ENCODE results near the gene ASB2. TPM values are rescaled to one million over a fixed set of nuclear protein-coding genes. Genes with fewer than 3 reads are reported as not detected.

ASB2 gene
- total and polyA plus RNA-seq, 2 of the 13 experiments (the other 11 are each of a cell fraction or from before 2014, with no cell fraction given), result 0.82 to 4.1 TPM

DNA sequence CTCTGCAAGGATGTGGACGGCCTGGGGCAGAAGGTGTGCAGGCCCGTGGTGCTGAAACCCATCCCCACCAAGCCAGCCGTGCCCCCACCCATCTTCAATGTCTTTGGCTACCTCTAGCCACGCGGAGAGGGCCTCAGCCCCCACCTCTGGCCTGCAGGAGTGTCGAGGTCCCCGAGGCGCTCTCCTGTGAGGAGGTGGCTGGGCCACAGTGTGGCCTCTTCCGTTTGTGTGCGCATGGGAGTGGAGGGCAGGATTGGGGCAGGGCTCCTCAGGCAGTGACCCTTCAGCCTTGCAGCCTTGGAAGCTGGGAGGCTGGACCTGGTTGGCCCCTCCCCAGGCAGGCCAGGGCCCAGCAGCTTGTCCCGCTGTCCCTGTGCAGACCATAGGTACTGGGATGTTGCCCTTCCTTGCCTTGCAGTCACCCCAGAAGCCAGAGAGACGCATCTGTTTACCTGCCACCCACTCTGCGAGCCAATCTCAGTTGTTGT lies 47.3 kb downstream of the ASB2 start:
- no peaks in the 10 kb centered on the region for H3K9me3 ChIP-seq (ENCODE audit: low read length)
- no peak overlapping the region for H3K4me2 ChIP-seq (ENCODE audit: low read depth, low read length)
- FAIRE-seq (no peak), DNase-seq (ENCODE audit: low spot score) (no peak), ATAC-seq (no peak; the same call in 2 of the 3 replicates)
- no peaks in the 10 kb centered on the region for H4K20me1 ChIP-seq (ENCODE audit: insufficient read depth, low read length)
- in situ Hi-C loops (cut with HindIII; ENCODE audit: extremely low pct_ligation_motif_present, low pct_unique_long_range_greater_than_20kb) (no loop called here), intact Hi-C loops (cut with micrococcal nuclease; ENCODE audit: unreplicated experiment) (no loop called here)
- H3K79me2 ChIP-seq (ENCODE audit: insufficient read depth, low read length), result no peaks in the 10 kb centered on the region
- no peak overlapping the region for H3K4me3 ChIP-seq (replicated peaks in 1 of 3; ENCODE audit: insufficient read depth in 1 of 3, low read depth in 2 of 3, low read length in 3 of 3)
- H3K27ac ChIP-seq (ENCODE audit: extremely low read length, insufficient read depth, low read length), result no peak overlapping the region
- H3K36me3 ChIP-seq (replicated peaks in 1 of 2; ENCODE audit: control insufficient read depth in 1 of 2, insufficient read depth in 2 of 2, low read length in 2 of 2), result no peaks in the 10 kb centered on the region
- H3K9ac ChIP-seq (ENCODE audit: insufficient read depth, low read depth, low read length), result no peak overlapping the region
- ChIA-PET CTCF (ENCODE audit: low intra/inter-chr PET ratio, low total read pairs) (no interaction called here), POLR2A (no interaction called here)
- no peak overlapping the region for H2AFZ ChIP-seq (ENCODE audit: low read length)
- H3K27me3 ChIP-seq (ENCODE audit: control insufficient read depth in 1 of 2, insufficient read depth in 2 of 2, low read length in 2 of 2), result peaks cover 3 to 15% of the 10 kb centered on the region in 2 experiments; a peak in 2 of 5 replicates
- WGBS (ENCODE audit: low lambda C conversion rate), result 36% methylated on average over 5 of the region's 13 CpGs
- no TSS peak for BruUV-seq (replicated peaks)
- peaks cover 20% of the 10 kb centered on the region for H3K4me1 ChIP-seq (ENCODE audit: insufficient read depth, low read length)
- TF ChIP-seq ZNF572 (CRISPR knock-in tag; IDR thresholded peaks at IDR 0.05) (no peak), ZBTB21 (CRISPR knock-in tag; IDR thresholded peaks at IDR 0.05) (no peak)
- TF ChIP-seq, protein P1, sequence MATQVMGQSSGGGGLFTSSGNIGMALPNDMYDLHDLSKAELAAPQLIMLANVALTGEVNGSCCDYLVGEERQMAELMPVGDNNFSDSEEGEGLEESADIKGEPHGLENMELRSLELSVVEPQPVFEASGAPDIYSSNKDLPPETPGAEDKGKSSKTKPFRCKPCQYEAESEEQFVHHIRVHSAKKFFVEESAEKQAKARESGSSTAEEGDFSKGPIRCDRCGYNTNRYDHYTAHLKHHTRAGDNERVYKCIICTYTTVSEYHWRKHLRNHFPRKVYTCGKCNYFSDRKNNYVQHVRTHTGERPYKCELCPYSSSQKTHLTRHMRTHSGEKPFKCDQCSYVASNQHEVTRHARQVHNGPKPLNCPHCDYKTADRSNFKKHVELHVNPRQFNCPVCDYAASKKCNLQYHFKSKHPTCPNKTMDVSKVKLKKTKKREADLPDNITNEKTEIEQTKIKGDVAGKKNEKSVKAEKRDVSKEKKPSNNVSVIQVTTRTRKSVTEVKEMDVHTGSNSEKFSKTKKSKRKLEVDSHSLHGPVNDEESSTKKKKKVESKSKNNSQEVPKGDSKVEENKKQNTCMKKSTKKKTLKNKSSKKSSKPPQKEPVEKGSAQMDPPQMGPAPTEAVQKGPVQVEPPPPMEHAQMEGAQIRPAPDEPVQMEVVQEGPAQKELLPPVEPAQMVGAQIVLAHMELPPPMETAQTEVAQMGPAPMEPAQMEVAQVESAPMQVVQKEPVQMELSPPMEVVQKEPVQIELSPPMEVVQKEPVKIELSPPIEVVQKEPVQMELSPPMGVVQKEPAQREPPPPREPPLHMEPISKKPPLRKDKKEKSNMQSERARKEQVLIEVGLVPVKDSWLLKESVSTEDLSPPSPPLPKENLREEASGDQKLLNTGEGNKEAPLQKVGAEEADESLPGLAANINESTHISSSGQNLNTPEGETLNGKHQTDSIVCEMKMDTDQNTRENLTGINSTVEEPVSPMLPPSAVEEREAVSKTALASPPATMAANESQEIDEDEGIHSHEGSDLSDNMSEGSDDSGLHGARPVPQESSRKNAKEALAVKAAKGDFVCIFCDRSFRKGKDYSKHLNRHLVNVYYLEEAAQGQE (IDR thresholded peaks at IDR 0.05; ENCODE audit: borderline replicate concordance in 1 of 2, low read depth in 1 of 2, low read length in 2 of 2), result no peak
